ENCODE data around the gene RABL6.

The RABL6 gene

GRCh38 chr9:136803551-136804508 lies 3.9 kb upstream of the RABL6 start:
- TF ChIP-seq PATZ1 (CRISPR knock-in tag; IDR thresholded peaks at IDR 0.05; ENCODE audit: borderline replicate concordance) = no peak
- no peak for TF ChIP-seq CSDC2 (CRISPR knock-in tag; IDR thresholded peaks at IDR 0.05)
- TF ChIP-seq TCF4 (CRISPR knock-in tag; IDR thresholded peaks at IDR 0.05; ENCODE audit: borderline replicate concordance) = no peak
- TF ChIP-seq CREB5 (CRISPR knock-in tag; IDR thresholded peaks at IDR 0.05; ENCODE audit: low read depth) = no peak
- TF ChIP-seq ISL1 (CRISPR knock-in tag; IDR thresholded peaks at IDR 0.05) = no peak
- TF ChIP-seq ZFP3 (CRISPR knock-in tag; IDR thresholded peaks at IDR 0.05) = no peak
- no peak for TF ChIP-seq ZNF70 (CRISPR knock-in tag; IDR thresholded peaks at IDR 0.05)
- TF ChIP-seq, protein P1, sequence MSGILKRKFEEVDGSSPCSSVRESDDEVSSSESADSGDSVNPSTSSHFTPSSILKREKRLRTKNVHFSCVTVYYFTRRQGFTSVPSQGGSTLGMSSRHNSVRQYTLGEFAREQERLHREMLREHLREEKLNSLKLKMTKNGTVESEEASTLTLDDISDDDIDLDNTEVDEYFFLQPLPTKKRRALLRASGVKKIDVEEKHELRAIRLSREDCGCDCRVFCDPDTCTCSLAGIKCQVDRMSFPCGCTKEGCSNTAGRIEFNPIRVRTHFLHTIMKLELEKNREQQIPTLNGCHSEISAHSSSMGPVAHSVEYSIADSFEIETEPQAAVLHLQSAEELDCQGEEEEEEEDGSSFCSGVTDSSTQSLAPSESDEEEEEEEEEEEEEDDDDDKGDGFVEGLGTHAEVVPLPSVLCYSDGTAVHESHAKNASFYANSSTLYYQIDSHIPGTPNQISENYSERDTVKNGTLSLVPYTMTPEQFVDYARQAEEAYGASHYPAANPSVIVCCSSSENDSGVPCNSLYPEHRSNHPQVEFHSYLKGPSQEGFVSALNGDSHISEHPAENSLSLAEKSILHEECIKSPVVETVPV (CRISPR knock-in tag; IDR thresholded peaks at IDR 0.05) = no peak
- TF ChIP-seq, protein P2, sequence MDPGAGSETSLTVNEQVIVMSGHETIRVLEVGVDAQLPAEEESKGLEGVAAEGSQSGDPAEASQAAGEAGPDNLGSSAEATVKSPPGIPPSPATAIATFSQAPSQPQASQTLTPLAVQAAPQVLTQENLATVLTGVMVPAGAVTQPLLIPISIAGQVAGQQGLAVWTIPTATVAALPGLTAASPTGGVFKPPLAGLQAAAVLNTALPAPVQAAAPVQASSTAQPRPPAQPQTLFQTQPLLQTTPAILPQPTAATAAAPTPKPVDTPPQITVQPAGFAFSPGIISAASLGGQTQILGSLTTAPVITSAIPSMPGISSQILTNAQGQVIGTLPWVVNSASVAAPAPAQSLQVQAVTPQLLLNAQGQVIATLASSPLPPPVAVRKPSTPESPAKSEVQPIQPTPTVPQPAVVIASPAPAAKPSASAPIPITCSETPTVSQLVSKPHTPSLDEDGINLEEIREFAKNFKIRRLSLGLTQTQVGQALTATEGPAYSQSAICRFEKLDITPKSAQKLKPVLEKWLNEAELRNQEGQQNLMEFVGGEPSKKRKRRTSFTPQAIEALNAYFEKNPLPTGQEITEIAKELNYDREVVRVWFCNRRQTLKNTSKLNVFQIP (CRISPR knock-in tag; IDR thresholded peaks at IDR 0.05; ENCODE audit: borderline replicate concordance, low read depth) = no peak
- TF ChIP-seq BACH2 (CRISPR knock-in tag; IDR thresholded peaks at IDR 0.05; ENCODE audit: borderline replicate concordance) = no peak
- no peak for TF ChIP-seq SNAI2 (CRISPR knock-in tag; IDR thresholded peaks at IDR 0.05)
- no peak for TF ChIP-seq ARNTL (CRISPR knock-in tag; IDR thresholded peaks at IDR 0.05; ENCODE audit: borderline replicate concordance, low read depth)
- no peak for TF ChIP-seq ESRRG (CRISPR knock-in tag; IDR thresholded peaks at IDR 0.05)
- no peak for TF ChIP-seq GLIS3 (CRISPR knock-in tag; IDR thresholded peaks at IDR 0.05)
- no peak for TF ChIP-seq OSR1 (CRISPR knock-in tag; IDR thresholded peaks at IDR 0.05)
- TF ChIP-seq ZFP30 (CRISPR knock-in tag; IDR thresholded peaks at IDR 0.05) = no peak
- TF ChIP-seq ZNF565 (CRISPR knock-in tag; conservative IDR thresholded peaks at IDR 0.05; ENCODE audit: low read depth) = no peak
- no peak for ATAC-seq

- no peak for TF ChIP-seq PPARA (CRISPR knock-in tag; IDR thresholded peaks at IDR 0.05; ENCODE audit: borderline replicate concordance)
- no peak for TF ChIP-seq ZFP3 (CRISPR knock-in tag; IDR thresholded peaks at IDR 0.05)
- no peak for TF ChIP-seq ZFP30 (CRISPR knock-in tag; IDR thresholded peaks at IDR 0.05)
- TF ChIP-seq ARNTL (CRISPR knock-in tag; IDR thresholded peaks at IDR 0.05; ENCODE audit: borderline replicate concordance, low read depth) = no peak
- TF ChIP-seq ZNF565 (CRISPR knock-in tag; conservative IDR thresholded peaks at IDR 0.05; ENCODE audit: low read depth) = no peak
- no peak for TF ChIP-seq ZC3H10 (CRISPR knock-in tag; IDR thresholded peaks at IDR 0.05)
- TF ChIP-seq RARB (CRISPR knock-in tag; IDR thresholded peaks at IDR 0.05) = no peak
- TF ChIP-seq, protein P2 (CRISPR knock-in tag; IDR thresholded peaks at IDR 0.05; ENCODE audit: borderline replicate concordance, low read depth) = no peak
- TF ChIP-seq BACH2 (CRISPR knock-in tag; IDR thresholded peaks at IDR 0.05; ENCODE audit: borderline replicate concordance) = no peak
- TF ChIP-seq, protein P3, sequence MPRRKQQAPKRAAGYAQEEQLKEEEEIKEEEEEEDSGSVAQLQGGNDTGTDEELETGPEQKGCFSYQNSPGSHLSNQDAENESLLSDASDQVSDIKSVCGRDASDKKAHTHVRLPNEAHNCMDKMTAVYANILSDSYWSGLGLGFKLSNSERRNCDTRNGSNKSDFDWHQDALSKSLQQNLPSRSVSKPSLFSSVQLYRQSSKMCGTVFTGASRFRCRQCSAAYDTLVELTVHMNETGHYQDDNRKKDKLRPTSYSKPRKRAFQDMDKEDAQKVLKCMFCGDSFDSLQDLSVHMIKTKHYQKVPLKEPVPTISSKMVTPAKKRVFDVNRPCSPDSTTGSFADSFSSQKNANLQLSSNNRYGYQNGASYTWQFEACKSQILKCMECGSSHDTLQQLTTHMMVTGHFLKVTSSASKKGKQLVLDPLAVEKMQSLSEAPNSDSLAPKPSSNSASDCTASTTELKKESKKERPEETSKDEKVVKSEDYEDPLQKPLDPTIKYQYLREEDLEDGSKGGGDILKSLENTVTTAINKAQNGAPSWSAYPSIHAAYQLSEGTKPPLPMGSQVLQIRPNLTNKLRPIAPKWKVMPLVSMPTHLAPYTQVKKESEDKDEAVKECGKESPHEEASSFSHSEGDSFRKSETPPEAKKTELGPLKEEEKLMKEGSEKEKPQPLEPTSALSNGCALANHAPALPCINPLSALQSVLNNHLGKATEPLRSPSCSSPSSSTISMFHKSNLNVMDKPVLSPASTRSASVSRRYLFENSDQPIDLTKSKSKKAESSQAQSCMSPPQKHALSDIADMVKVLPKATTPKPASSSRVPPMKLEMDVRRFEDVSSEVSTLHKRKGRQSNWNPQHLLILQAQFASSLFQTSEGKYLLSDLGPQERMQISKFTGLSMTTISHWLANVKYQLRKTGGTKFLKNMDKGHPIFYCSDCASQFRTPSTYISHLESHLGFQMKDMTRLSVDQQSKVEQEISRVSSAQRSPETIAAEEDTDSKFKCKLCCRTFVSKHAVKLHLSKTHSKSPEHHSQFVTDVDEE (CRISPR knock-in tag; IDR thresholded peaks at IDR 0.05) = no peak
- ATAC-seq = no peak
Observed at GRCh38 chr9:136804509-136805206, 3.1 kb upstream of the RABL6 start.

Measured in SK-N-SH treated with all-trans-retinoic acid at 6 μM for 48 hours (cell line).